Measurements from ENCODE around the gene TEKT5.
"Not testable (repeated sequence)": the region's sequence is repeated elsewhere in the genome, so short reads cannot be mapped to it uniquely, and the experiment has no call there.

The TEKT5 gene

DNA sequence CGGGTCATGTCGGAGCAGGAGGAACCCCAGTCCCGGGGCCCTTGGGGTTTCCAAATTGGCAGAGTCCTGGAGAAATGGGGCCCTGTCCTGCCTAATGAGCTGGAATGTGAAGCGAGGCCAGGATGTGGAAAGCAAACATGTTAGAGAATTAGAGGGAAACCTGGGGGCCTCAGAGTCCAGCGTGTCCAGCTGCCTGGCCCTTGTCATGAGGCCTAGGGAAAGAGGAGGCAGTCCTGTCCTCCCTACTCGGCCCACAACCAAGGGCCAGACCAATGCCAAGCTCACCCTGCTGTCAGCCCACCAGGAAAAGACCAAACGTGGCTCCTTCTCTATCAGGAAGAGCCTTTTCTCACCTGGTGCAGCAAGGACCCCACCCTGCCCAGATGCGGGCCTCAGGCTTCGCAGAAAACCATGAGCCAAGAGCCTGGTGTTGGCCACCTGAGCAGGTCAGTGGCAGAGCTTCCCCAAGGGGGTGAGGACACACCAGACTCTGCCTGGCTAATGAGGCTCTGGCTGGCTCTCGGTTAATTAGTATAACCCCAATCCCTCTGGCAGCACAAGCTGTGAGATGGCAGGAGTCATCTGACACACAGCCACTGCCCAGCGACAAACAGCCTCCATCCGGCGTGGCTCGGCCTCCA, 10.1 kb downstream of the TEKT5 start:
- no peak for DNase-seq

- no peak for DNase-seq
Measured at GRCh38 chr16:10683170-10683569, 11.6 kb downstream of the TEKT5 start.

DNA sequence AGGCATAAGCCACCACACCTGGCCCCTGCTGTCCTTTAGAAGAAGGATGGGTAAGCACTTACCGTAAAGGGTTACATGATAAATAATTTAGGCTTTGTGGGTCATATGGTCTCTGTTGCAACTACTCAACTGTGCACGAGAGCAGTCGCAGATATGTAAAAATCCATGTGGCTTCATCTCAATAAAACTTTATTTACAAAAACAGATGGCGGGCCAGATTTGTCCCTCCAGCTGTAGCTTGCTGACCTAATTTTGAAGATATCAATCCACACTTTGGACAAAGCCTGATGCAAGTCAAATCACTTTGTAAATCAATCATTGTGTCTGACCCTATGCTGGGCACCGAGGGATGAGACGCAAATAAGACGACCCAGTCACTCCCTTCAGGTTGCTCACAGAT, 12.1 kb downstream of the TEKT5 start:
- DNase-seq = no peak

GRCh38 chr16:10681310-10682308, 13.1 kb downstream of the TEKT5 start:
- DNase-seq = no peak

- DNase-seq = no peak
Measured at GRCh38 chr16:10679921-10680320, 14.8 kb downstream of the TEKT5 start.

GRCh38 chr16:10679441-10679840, 15.3 kb downstream of the TEKT5 start:
- not testable (repeated sequence) for DNase-seq

DNA sequence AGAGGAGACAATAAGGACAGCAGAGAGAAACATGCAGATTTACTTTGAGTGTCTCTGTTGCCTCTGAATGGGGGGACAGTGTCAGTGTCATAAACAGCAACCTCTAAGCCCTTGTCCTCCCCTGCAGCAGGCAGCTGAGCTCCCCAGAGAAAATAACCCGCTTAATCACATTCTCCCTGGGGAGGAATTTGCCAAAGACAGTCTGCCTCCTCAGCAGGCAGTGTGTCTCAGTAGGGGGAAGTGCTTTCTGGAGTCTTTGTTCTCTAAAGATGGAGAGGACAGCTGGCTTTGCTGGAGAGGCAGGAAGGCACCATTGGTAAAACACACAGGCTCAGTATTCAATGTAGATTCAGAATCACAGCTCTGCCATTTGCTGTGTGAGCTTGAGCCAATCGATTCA, 16.1 kb downstream of the TEKT5 start:
- DNase-seq = peak in 1 of 2 donors; percentile 3

GRCh38 chr16:10676284-10676683, 18.4 kb downstream of the TEKT5 start:
- no peak for DNase-seq

DNA sequence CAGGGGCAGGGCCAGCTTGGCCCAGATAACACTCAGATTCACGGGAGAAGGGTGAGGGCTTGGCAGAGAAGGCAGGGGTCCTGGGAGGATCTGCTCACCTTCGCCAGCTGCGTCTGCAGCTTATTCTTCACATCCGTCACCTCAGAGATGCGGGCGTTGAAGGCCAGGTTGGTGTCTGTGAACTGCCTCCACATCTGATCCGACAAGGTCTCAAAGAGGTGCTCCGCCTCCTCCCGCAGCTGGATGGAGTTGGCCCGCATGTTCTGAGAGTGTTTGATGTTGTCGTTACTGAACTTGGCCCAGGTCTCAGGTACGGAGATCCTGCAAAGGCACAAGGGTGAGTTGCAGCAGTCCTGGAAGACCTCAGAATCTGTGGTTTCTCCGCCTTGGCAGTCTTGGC, 18.9 kb downstream of the TEKT5 start:
- DNase-seq = no peak

GRCh38 chr16:10675216-10675615, 19.5 kb downstream of the TEKT5 start:
- DNase-seq = no peak

DNA sequence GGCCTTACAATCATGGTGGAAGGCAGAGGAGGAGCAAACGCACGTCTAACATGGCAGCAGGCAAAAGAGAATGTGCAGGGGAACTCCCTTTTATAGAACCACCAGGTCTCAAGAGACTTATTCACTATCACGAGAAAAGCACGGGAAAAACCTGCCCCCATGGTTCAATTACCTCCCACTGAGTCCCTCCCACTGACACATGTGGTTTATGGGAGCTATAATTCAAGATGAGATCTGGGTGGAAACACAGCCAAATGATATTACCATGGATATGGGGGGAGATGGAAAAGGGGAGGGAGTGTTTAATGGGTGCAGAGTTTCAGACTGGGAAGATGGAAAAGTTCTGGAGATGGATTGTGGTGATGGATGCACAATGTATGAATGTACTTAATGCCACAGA, 23.0 kb downstream of the TEKT5 start:
- no peak for DNase-seq

GRCh38 chr16:10669791-10670190, 24.9 kb downstream of the TEKT5 start:
- no peak for DNase-seq

DNA sequence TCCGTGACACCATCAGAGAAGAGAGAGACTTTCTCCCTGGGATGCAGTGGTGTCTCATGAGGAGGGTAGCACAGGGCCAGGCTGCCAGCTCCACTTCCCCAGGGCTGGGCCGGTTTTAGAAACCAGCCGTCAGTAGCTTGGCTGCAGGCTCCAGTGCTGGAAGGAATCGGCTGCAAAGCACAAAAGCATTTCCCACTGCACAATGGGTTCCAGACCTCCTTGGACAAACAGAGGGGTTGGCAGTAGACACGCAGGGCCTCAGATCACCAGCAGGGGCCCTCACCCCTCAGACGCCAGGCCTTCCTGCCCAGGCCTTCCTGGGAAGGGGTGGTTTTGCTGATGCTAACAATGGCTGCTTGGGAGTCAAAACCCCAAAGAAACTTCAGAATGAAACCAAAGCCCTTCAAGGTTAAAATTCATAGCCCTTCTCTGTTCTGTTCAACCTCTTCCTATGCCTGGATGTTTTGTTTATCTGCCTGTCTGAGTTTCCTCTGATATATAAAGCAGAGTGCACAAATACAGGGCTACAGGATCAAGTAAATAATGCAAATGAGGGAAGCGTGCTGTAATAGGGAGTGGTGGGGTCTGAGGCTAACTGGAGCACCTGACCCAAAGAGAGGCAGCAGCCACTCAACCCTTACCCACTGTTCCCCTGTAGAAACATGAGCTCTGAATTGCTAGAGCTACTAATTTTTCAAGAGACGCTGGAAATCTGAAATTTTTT, 26.2 kb downstream of the TEKT5 start:
- DNase-seq = peak in 1 of 2 donors; percentile 32

GRCh38 chr16:10667239-10667638, 27.5 kb downstream of the TEKT5 start:
- no peak for DNase-seq

DNA sequence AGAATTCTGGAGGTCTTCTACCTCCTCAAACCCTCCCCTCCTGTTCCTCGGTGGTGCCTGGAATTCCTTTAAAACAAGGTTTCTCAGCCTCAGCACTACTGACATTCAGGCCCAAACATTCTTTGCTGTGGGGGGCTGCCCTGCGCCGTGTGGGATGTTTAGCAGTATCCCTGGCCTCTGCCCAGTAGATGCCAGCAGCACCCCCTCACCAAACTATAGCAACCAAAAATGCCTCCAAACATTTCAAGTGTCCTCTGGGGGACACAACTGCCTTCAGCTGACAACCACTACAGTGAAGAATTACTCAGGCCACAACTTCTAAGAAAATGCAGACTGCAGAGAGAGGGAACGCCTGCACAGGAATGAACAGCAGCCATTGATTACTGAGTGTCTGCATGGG, 28.4 kb downstream of the TEKT5 start:
- DNase-seq = no peak

GRCh38 chr16:10665166-10665565, 29.6 kb downstream of the TEKT5 start:
- DNase-seq = no peak

GRCh38 chr16:10664720-10665126, 30.0 kb downstream of the TEKT5 start:
- no peak for DNase-seq

GRCh38 chr16:10663744-10664143, 31.0 kb downstream of the TEKT5 start:
- no peak for DNase-seq

GRCh38 chr16:10663146-10663545, 31.6 kb downstream of the TEKT5 start:
- peak in 1 of 2 donors; percentile 2 for DNase-seq

- no peak for DNase-seq
Measured at GRCh38 chr16:10662212-10662611, 32.5 kb downstream of the TEKT5 start.

GRCh38 chr16:10661737-10662136, 33.0 kb downstream of the TEKT5 start:
- no peak for DNase-seq

DNA sequence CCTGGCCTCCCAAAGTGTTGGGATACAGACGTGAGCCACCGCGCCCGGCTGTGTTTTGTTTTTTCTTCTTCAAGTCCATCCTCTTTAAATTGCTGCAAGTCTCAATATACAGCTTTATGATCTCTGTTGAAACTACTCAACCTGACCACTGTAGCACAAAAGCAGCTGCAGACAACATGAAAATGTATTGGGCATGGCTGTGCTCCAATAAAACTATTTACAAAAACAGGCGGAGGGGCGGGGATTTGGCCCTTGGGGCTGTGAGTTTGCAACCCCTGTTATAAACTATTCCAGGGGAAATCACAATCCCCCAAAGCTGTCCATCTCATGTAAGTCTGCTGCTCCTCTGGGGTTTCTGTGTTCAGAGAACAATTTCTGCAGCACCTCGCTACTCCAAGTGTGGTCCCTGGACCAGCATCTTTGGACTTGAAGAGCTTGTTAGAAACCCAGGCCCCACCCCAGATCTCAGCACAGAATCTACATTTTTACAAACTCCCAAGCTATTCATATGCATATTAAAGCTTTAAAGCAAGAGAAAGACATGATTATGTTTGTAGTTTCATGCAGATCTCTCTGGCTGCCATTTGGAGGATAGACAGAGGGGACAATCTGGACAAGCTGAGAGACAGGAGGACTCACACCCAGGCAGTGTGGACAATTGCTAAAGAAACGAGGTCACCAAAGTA, 33.6 kb downstream of the TEKT5 start:
- no peak for DNase-seq

- DNase-seq = no peak
Measured at GRCh38 chr16:10658943-10659342, 35.8 kb downstream of the TEKT5 start.
